Esophagus (tissue), 2 donors: ENCODE data around the gene LRRC8E. TPM values are rescaled to one million over a fixed set of nuclear protein-coding genes. Genes with fewer than 3 reads are reported as not detected.
"Not testable (repeated sequence)": the region's sequence is repeated elsewhere in the genome, so short reads cannot be mapped to it uniquely, and the experiment has no call there.

Experiments used
- H3K27ac ChIP-seq, 2 donors: one replicate each; pipeline ENCODE4 v1.5.1; 2013; ENCODE audit warnings: low read depth in 2 of 2, mild to moderate bottlenecking in 2 of 2, inconsistent platforms in 1 of 2, low read length in 1 of 2, moderate library complexity in 1 of 2
- H3K27me3 ChIP-seq, 2 donors: one replicate each; pipeline ENCODE4 v1.6.1; 2013; ENCODE audit warnings: low read length in 2 of 2, control low read depth in 1 of 2, mild to moderate bottlenecking in 1 of 2; ENCODE audit not compliant: insufficient read depth in 2 of 2, control insufficient read depth in 1 of 2
- H3K36me3 ChIP-seq, 2 donors: one replicate each; pipeline ENCODE4 v1.6.1; 2013; ENCODE audit warnings: low read length in 1 of 2; ENCODE audit not compliant: control insufficient read depth in 2 of 2, insufficient read depth in 2 of 2
- H3K4me1 ChIP-seq, 2 donors: one replicate each; pipeline ENCODE4 v1.6.1; 2013; ENCODE audit warnings: low read length in 1 of 2; ENCODE audit not compliant: control insufficient read depth in 2 of 2, insufficient read depth in 2 of 2
- H3K4me3 ChIP-seq, 2 donors: one replicate each; pipeline ENCODE4 v1.5.1; 2013; ENCODE audit warnings: low read length in 2 of 2, mild to moderate bottlenecking in 2 of 2, low read depth in 1 of 2, moderate library complexity in 1 of 2
- H3K9me3 ChIP-seq, 2 donors: one replicate each; pipeline ENCODE4 v1.6.1; 2013; ENCODE audit warnings: mild to moderate bottlenecking in 2 of 2, low read depth in 1 of 2, low read length in 1 of 2, moderate library complexity in 1 of 2; ENCODE audit not compliant: control insufficient read depth in 2 of 2, insufficient read depth in 1 of 2
- WGBS, 2 donors: extraction: QIAGEN DNeasy Blood & Tissue Kit; methylation state at CpG; one replicate each; pipeline ENCODE4 v1.1.7; 2013; 5-methylcytosine and 5-hydroxymethylcytosine counted together
- polyA plus RNA-seq, 2 donors: library from polyadenylated mRNA; stranded (reverse); fragments of 200-250 nt; gene quantifications; one replicate each; pipeline ENCODE4 v1.2.3, GENCODE V29; 2013
- donor health status: healthy with polysubstance abuse.
- donor health status: Bipolar disorder and iron deficiency.

Gene LRRC8E
- polyA plus RNA-seq, 2 donors = 3.3 to 4.7 TPM

GRCh38 chr19:7883105-7883504, 5.2 kb upstream of the LRRC8E start:
- Histone ChIP-seq H3K27me3 (no peaks in the 10 kb centered on the region), H3K4me1 (no peaks in the 10 kb centered on the region), H3K9me3 (no peaks in the 10 kb centered on the region), H3K27ac (no peak overlapping the region), H3K4me3 (no peak overlapping the region), H3K36me3 (no peaks in the 10 kb centered on the region)
- 77 to 78% methylated on average over 4 of the region's 4 CpGs for WGBS, 2 donors

GRCh38 chr19:7883796-7884570, 4.3 kb upstream of the LRRC8E start:
- H3K4me1 ChIP-seq = peaks cover 0 to 2% of the 10 kb centered on the region in 2 donors
- no peaks in the 10 kb centered on the region for H3K27me3 ChIP-seq
- no peak overlapping the region for H3K4me3 ChIP-seq
- H3K27ac ChIP-seq = no peak overlapping the region
- no peaks in the 10 kb centered on the region for H3K9me3 ChIP-seq
- H3K36me3 ChIP-seq = no peaks in the 10 kb centered on the region
- 69 to 83% methylated on average over 2 of the region's 2 CpGs for WGBS, 2 donors

- WGBS, 2 donors = 86 to 89% methylated on average over 8 of the region's 8 CpGs
Measured at GRCh38 chr19:7885818-7886217, 2.5 kb upstream of the LRRC8E start.

GRCh38 chr19:7887408-7888144, 734 bp upstream of the LRRC8E start:
- Histone ChIP-seq H3K9me3 (no peaks in the 10 kb centered on the region), H3K27ac (no peak overlapping the region), H3K4me3 (peak overlapping the region in 1 of 2 donors; percentile 65), H3K27me3 (no peaks in the 10 kb centered on the region), H3K36me3 (no peaks in the 10 kb centered on the region), H3K4me1 (peaks cover 0 to 3% of the 10 kb centered on the region in 2 donors)
- 79 to 88% methylated on average over 16 of the region's 16 CpGs for WGBS, 2 donors

More at GRCh38 chr19:7885818-7886217, 2.5 kb upstream of the LRRC8E start:
- Histone ChIP-seq H3K9me3 (no peaks in the 10 kb centered on the region), H3K27me3 (no peaks in the 10 kb centered on the region), H3K4me3 (no peak overlapping the region), H3K27ac (no peak overlapping the region), H3K4me1 (peaks cover 0 to 3% of the 10 kb centered on the region in 2 donors), H3K36me3 (no peaks in the 10 kb centered on the region)

- Histone ChIP-seq H3K9me3 (no peaks in the 10 kb centered on the region), H3K27me3 (no peaks in the 10 kb centered on the region), H3K4me3 (peak overlapping the region; percentile 56 to 65), H3K27ac (peak overlapping the region in 1 of 2 donors; percentile 58), H3K36me3 (no peaks in the 10 kb centered on the region), H3K4me1 (peaks cover 0 to 3% of the 10 kb centered on the region in 2 donors)
- 62 to 74% methylated on average over 8 of the region's 8 CpGs for WGBS, 2 donors
Measured at GRCh38 chr19:7888826-7889217, 512 bp downstream of the LRRC8E start.

GRCh38 chr19:7893362-7894101, 5.2 kb downstream of the LRRC8E start:
- WGBS, 2 donors = 85 to 86% methylated on average over 18 of the region's 18 CpGs
- not testable (repeated sequence) for H3K4me3 ChIP-seq, H3K9me3 ChIP-seq, H3K36me3 ChIP-seq, H3K27me3 ChIP-seq, H3K27ac ChIP-seq
- peaks cover 0 to 12% of the 10 kb centered on the region in 2 donors for H3K4me1 ChIP-seq

GRCh38 chr19:7894612-7895309, 6.5 kb downstream of the LRRC8E start:
- no peaks in the 10 kb centered on the region for H3K27me3 ChIP-seq
- peaks cover 0 to 12% of the 10 kb centered on the region in 2 donors for H3K4me1 ChIP-seq
- H3K4me3 ChIP-seq = peak overlapping the region in 1 of 2 donors; percentile 11
- H3K27ac ChIP-seq = peak overlapping the region in 1 of 2 donors; percentile 58
- H3K9me3 ChIP-seq = no peaks in the 10 kb centered on the region
- no peaks in the 10 kb centered on the region for H3K36me3 ChIP-seq
- WGBS, 2 donors = 39 to 40% methylated on average over 18 of the region's 18 CpGs

- Histone ChIP-seq H3K27me3 (no peaks in the 10 kb centered on the region), H3K9me3 (no peaks in the 10 kb centered on the region), H3K36me3 (peaks cover 0 to 3% of the 10 kb centered on the region in 2 donors), H3K4me1 (peaks cover 4 to 20% of the 10 kb centered on the region in 2 donors), H3K4me3 (no peak overlapping the region), H3K27ac (no peak overlapping the region)
- WGBS, 2 donors = 85 to 90% methylated on average over 13 of the region's 13 CpGs
Measured at GRCh38 chr19:7895565-7895964, 7.3 kb downstream of the LRRC8E start.

GRCh38 chr19:7897292-7897691, 9.0 kb downstream of the LRRC8E start:
- WGBS, 2 donors = 64 to 66% methylated on average over 11 of the region's 11 CpGs
- H3K27ac ChIP-seq = peak overlapping the region in 1 of 2 donors; percentile 71

More at GRCh38 chr19:7897292-7897691, 9.0 kb downstream of the LRRC8E start:
- Histone ChIP-seq H3K36me3 (peaks cover 0 to 3% of the 10 kb centered on the region in 2 donors), H3K4me3 (no peak overlapping the region), H3K27me3 (no peaks in the 10 kb centered on the region), H3K9me3 (no peaks in the 10 kb centered on the region), H3K4me1 (peaks cover 4 to 25% of the 10 kb centered on the region in 2 donors)
